Hepatocyte (in vitro differentiated cells): ENCODE results near the gene MXI1.

ENCODE experiments used
- CTCF ChIP-seq: fragments of 200-600 bp; sonication (generic); IDR thresholded peaks from 2 replicates; pipeline ENCODE4 v1.5.1; 2016; ENCODE audit warnings: antibody characterized with exemption, mild to moderate bottlenecking; ENCODE audit not compliant: poor library complexity
- EZH2 ChIP-seq: fragments of 200-600 bp; sonication (generic); IDR thresholded peaks from 2 replicates; pipeline ENCODE4 v1.6.1; 2016; ENCODE audit warnings: antibody characterized with exemption, mild to moderate bottlenecking, borderline replicate concordance
- EZH2phosphoT487 ChIP-seq: fragments of 200-600 bp; sonication (generic); IDR thresholded peaks from one replicate; pipeline ENCODE4 v1.6.1; 2018; ENCODE audit warnings: antibody characterized with exemption, mild to moderate bottlenecking, low read depth, moderate library complexity; ENCODE audit not compliant: unreplicated experiment, severe bottlenecking

- TF ChIP-seq CTCF: no peak
- no peak for TF ChIP-seq EZH2phosphoT487
- no peak for TF ChIP-seq EZH2
These were observed 99.0 kb downstream of the MXI1 start for GRCh38 chr10:110306452-110306768.
